Stimulated activated CD8-positive, alpha-beta memory T cell treated with anti-CD3 and anti-CD28 coated beads, Interleukin-12 subunit alpha, Interleukin-12 subunit beta, amount 100 ng/mL, for 24 hours (primary cell): ENCODE measurements around the gene C16orf89.

ENCODE experiments used
- DNase-seq: peaks from one replicate; pipeline ENCODE4 v3.0.0-alpha.2; 2020; ENCODE audit errors: extremely low read depth

Gene C16orf89

DNA sequence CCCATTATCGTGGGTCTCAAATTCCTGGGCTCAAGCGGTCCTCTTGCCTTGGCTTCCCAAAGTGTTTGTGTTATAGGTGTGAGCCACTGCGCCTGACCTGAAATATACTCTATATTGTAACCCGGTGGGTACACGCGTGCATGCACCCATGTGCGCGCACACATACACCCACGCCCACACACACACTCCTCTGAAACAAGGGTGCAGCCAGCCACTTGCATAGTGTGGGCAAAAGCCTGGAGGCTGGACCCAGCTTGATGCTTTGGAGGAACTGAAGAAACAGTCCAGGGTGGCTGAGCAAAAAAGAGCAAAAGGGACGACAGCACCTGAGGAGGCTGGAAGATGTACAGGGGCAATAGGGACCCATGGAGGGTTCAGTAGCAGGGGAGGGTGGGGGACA is 61.9 kb downstream of the C16orf89 start:
- DNase-seq = no peak

DNA sequence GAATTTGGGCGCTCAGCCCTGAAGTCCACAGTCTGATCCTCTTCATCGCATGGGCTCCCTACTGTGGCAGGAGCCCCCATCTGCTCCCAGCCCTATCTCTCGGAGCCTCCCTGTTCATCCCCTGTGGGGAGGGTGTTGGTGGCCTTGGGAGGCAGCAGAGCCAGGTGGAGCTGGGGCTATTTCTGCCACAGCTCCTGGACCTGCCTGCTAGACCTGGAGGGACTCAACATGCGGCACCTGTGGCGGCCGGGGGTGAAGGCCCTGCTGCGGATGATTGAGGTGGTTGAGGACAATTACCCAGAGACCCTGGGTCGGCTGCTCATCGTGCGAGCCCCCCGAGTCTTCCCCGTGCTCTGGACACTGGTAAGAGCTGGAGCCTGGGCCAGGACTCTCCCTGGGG is 62.5 kb downstream of the C16orf89 start:
- no peak for DNase-seq

DNA sequence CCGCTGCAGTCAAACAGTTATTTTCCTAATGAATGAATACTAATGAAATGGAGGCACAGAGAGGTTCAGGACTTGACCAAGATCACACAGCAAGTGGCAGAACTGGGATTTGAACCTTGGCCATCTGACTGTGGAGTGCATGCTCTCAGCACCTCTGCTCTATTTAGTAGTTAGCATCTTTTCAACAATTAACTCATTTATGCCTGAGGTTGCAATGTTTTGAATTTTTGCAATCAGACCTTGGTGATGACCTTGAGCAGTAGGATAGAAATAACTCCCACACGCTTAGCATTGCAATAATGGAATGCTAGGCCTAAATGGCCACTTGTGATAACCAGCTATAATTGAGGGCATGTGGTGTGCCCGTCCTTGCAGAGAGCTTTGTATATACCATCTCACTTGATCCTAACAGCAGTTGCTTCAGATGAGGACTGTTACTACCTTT is 63.0 kb downstream of the C16orf89 start:
- no peak for DNase-seq

DNA sequence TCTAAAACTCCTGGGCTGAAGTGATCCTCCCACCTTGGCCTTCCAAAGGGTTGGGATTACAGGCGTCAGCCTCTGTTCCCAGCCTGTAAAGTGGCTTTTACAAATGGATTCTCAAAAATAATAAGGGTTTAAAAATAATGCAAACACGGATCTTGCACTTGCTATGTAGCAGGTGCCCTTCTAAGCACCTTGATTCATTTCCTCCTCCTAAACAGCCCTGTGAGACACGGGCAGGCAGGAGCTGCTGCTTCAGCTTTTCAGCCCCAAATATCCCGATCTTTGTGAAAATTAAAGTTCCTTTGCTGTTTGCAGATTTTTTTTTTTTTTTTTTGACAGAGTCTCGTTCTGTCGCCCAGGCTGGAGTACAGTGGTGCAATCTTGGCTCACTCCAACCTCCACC is 63.8 kb downstream of the C16orf89 start:
- no peak for DNase-seq

DNA sequence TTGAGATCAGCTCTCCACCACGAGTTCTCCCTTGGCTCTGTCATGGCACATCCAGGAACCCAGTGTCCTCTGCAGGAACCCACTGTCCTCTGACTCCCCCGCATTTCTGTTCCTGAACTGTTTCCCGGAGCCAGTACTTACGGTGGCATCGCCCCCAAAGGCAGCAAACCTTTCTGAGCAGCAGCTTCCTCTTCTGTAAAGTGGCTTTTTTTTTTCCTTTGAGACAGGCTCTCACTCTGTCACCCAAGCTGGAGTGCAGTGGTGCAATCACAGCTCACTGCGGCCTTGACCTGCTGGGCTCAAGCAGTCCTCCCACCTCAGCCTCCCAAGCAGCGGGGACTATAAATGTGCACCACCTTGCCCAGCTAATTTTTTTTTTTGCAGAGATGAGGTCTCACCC is 64.2 kb downstream of the C16orf89 start:
- no peak for DNase-seq

DNA sequence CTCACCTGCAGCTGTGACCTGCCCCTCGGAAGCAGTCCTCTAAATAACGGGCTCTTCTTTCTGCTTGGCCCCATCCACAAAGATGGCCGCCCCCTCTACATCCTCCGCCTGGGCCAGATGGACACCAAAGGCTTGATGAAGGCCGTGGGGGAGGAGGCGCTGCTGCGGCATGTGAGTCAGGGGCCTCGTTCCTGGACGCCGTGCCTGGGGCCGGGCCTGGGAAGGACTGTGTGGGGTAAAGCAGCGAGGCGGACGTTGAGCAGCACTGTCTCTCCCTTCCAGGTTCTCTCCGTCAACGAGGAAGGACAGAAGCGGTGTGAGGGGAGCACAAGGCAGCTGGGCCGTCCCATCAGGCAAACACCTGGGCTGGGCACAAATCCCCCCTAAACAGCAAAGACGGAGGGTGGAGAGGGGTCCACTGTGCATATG is 65.2 kb downstream of the C16orf89 start:
- DNase-seq = no peak

DNA sequence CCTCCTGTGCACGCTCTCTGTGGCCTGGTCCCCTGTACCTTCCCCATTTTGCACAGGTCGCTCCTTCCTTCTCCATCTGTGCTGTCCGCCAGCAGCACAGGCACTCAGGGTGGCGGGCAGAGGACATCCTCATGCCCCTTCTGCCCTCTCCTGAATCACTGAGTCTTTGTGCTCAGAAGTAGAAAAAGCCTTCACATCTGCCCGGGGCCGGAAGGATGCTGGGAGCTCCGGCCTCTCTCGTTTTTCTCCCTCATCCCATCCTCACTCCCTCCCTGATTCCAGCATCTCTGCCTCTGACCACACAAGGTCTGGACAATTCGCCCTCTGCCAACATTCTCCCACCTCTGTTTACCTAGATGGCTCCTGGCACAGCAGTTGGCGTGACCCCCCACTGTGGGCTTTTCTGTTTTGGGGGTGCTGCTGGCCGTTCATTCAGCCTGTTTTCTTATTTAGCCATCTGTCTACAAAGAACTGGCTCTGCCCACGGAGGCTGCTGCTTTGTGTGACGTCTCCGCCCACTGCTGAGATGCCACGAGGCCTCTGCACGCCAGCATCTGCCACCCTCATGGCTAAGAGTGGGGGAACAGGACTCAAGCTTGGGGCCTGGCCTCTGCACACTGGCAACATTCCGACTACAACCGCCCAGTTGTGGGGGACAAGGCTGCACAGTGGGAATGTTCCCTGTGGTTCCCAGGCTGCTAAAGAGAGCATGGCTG is 70.9 kb downstream of the C16orf89 start:
- DNase-seq = no peak
